H4 (cell line): ENCODE data around the gene TMEM51. TPM values are rescaled to one million over a fixed set of nuclear protein-coding genes. Genes with fewer than 3 reads are reported as not detected.
A peak's percentile ranks its signal among the peaks of the same experiment; 100 is the strongest.

Experiments used
- DNase-seq: peaks from one replicate; pipeline ENCODE4 v3.0.0-alpha.2; 2015; ENCODE audit warnings: low spot score
- total RNA-seq: library from RNA; depleted of rRNA; stranded (reverse); fragments of >200 nt; shearing (Covaris generic); gene quantifications from 2 replicates; pipeline ENCODE4 v1.2.3, GENCODE V29; 2014

Gene TMEM51
- total RNA-seq, 1 experiment from 2014 or later, result 5.8 TPM

- DNase-seq, result no peak
These were observed 91.3 kb downstream of the TMEM51 start for GRCh38 chr1:15244813-15245212.

- DNase-seq, result no peak
These were observed 92.2 kb downstream of the TMEM51 start for GRCh38 chr1:15245593-15246360.

- no peak for DNase-seq
These were observed 93.5 kb downstream of the TMEM51 start, which contains the start of gene FHAD1 for GRCh38 chr1:15246960-15247614. Gene FHAD1, plus strand, starts transcription at chr1:15247223. Its CDS starts 4,562 bp downstream, at chr1:15251785.

GRCh38 chr1:15248216-15248615 lies 94.7 kb downstream of the TMEM51 start:
- DNase-seq, result no peak

- DNase-seq, result peak; percentile 43
These were observed 95.5 kb downstream of the TMEM51 start for GRCh38 chr1:15249081-15249480.

GRCh38 chr1:15251857-15252835 lies 98.6 kb downstream of the TMEM51 start:
- DNase-seq, result no peak

- DNase-seq, result no peak
These were observed 101.0 kb downstream of the TMEM51 start for GRCh38 chr1:15254559-15254958.

- DNase-seq, result no peak
These were observed 102.1 kb downstream of the TMEM51 start for GRCh38 chr1:15255582-15256149.

- no peak for DNase-seq
These were observed 103.0 kb downstream of the TMEM51 start for GRCh38 chr1:15256584-15256983.

GRCh38 chr1:15257309-15257708 lies 103.8 kb downstream of the TMEM51 start:
- DNase-seq, result no peak

- no peak for DNase-seq
These were observed 105.5 kb downstream of the TMEM51 start for GRCh38 chr1:15258833-15259621.

- no peak for DNase-seq
These were observed 106.1 kb downstream of the TMEM51 start for GRCh38 chr1:15259622-15260007.

- peak; percentile 38 for DNase-seq
These were observed 107.0 kb downstream of the TMEM51 start for GRCh38 chr1:15260418-15261154.

- no peak for DNase-seq
These were observed 107.8 kb downstream of the TMEM51 start for GRCh38 chr1:15261155-15262002.

- DNase-seq, result no peak
These were observed 108.4 kb downstream of the TMEM51 start for GRCh38 chr1:15262003-15262377.

GRCh38 chr1:15262706-15263105 lies 109.2 kb downstream of the TMEM51 start:
- no peak for DNase-seq

- DNase-seq, result no peak
These were observed 111.2 kb downstream of the TMEM51 start for GRCh38 chr1:15264769-15265168.
